NCI-H1048 (cell line): ENCODE measurements around the gene SLF2.
"Not testable (repeated sequence)": the region's sequence is repeated elsewhere in the genome, so short reads cannot be mapped to it uniquely, and the experiment has no call there.

ENCODE experiments used
- DNase-seq: peaks from one replicate; lab custom pipeline; 2025; lab: John Stamatoyannopoulos, UW

Gene SLF2

GRCh38 chr10:100879741-100880360 is 32.9 kb upstream of the SLF2 start:
- no peak for DNase-seq

GRCh38 chr10:100881556-100882213 is 31.1 kb upstream of the SLF2 start:
- DNase-seq: no peak

- no peak for DNase-seq
These were observed 30.5 kb upstream of the SLF2 start for GRCh38 chr10:100882252-100882651.

GRCh38 chr10:100882671-100883311 is 30.0 kb upstream of the SLF2 start:
- no peak for DNase-seq

GRCh38 chr10:100883312-100883821 is 29.4 kb upstream of the SLF2 start:
- no peak for DNase-seq

GRCh38 chr10:100885611-100886010 is 27.2 kb upstream of the SLF2 start:
- not testable (repeated sequence) for DNase-seq

- DNase-seq: no peak
These were observed 26.7 kb upstream of the SLF2 start for GRCh38 chr10:100886091-100886490.

GRCh38 chr10:100886521-100886920 is 26.2 kb upstream of the SLF2 start:
- no peak for DNase-seq

GRCh38 chr10:100886963-100887362 is 25.8 kb upstream of the SLF2 start:
- DNase-seq: no peak

GRCh38 chr10:100887761-100888296 is 24.9 kb upstream of the SLF2 start:
- no peak for DNase-seq

- DNase-seq: no peak
These were observed 23.8 kb upstream of the SLF2 start for GRCh38 chr10:100888957-100889356.

GRCh38 chr10:100889546-100889945 is 23.2 kb upstream of the SLF2 start:
- DNase-seq: no peak

- DNase-seq: no peak
These were observed 22.6 kb upstream of the SLF2 start for GRCh38 chr10:100890141-100890672.

- no peak for DNase-seq
These were observed 22.0 kb upstream of the SLF2 start for GRCh38 chr10:100890673-100891317.

GRCh38 chr10:100894033-100894432 is 18.7 kb upstream of the SLF2 start:
- no peak for DNase-seq

- DNase-seq: no peak
These were observed 18.0 kb upstream of the SLF2 start for GRCh38 chr10:100894589-100895294.

GRCh38 chr10:100895346-100895745 is 17.4 kb upstream of the SLF2 start:
- no peak for DNase-seq

GRCh38 chr10:100895896-100896295 is 16.9 kb upstream of the SLF2 start:
- no peak for DNase-seq

GRCh38 chr10:100896876-100897461 is 15.8 kb upstream of the SLF2 start:
- no peak for DNase-seq

GRCh38 chr10:100897976-100898375 is 14.8 kb upstream of the SLF2 start:
- no peak for DNase-seq

GRCh38 chr10:100899171-100899570 is 13.6 kb upstream of the SLF2 start:
- DNase-seq: no peak
